SK-N-SH treated with all-trans-retinoic acid at 6 μM for 48 hours (cell line): ENCODE measurements around the gene BLOC1S1.

ENCODE experiments used
- ARNTL ChIP-seq: fragments of 450-650 bp; formaldehyde crosslinking; IDR thresholded peaks from 2 replicates; pipeline ENCODE4 v1.5.0; 2020; ENCODE audit warnings: low read depth, mild to moderate bottlenecking, moderate library complexity, borderline replicate concordance
- ISL1 ChIP-seq: fragments of 250-450 bp; sonication (Bioruptor Pico); IDR thresholded peaks from 2 replicates; pipeline ENCODE4 v2.1.2; 2022; ENCODE audit warnings: mild to moderate bottlenecking, moderate library complexity
- PATZ1 ChIP-seq: fragments of 250-450 bp; sonication (Bioruptor Pico); IDR thresholded peaks from 2 replicates; pipeline ENCODE4 v1.8.0; 2020; ENCODE audit warnings: mild to moderate bottlenecking, moderate library complexity, borderline replicate concordance
- PPARA ChIP-seq: fragments of 250-450 bp; sonication (Bioruptor Pico); IDR thresholded peaks from 2 replicates; pipeline ENCODE4 v1.5.0; 2020; ENCODE audit warnings: mild to moderate bottlenecking, borderline replicate concordance
- RARB ChIP-seq: fragments of 250-450 bp; sonication (Bioruptor Pico); IDR thresholded peaks from 2 replicates; pipeline ENCODE4 v1.8.0; 2021; ENCODE audit warnings: mild to moderate bottlenecking, moderate library complexity
- TCF4 ChIP-seq: fragments of 250-450 bp; sonication (Bioruptor Pico); IDR thresholded peaks from 2 replicates; pipeline ENCODE4 v1.8.0; 2021; ENCODE audit warnings: mild to moderate bottlenecking, moderate library complexity, borderline replicate concordance
- TSHZ2 ChIP-seq: fragments of 250-450 bp; sonication (Bioruptor Pico); IDR thresholded peaks from 2 replicates; pipeline ENCODE4 v1.5.0; 2020; ENCODE audit warnings: mild to moderate bottlenecking, moderate library complexity
- ZC3H10 ChIP-seq: fragments of 250-450 bp; sonication (Bioruptor Pico); IDR thresholded peaks from 2 replicates; pipeline ENCODE4 v1.5.1; 2021; ENCODE audit warnings: mild to moderate bottlenecking, moderate library complexity
- ZFP3 ChIP-seq: fragments of 250-450 bp; sonication (Bioruptor Pico); IDR thresholded peaks from 2 replicates; pipeline ENCODE4 v1.5.0; 2020; ENCODE audit warnings: mild to moderate bottlenecking, moderate library complexity
- ZFP30 ChIP-seq: fragments of 450-650 bp; formaldehyde crosslinking; IDR thresholded peaks from 2 replicates; pipeline ENCODE4 v1.5.0; 2022; ENCODE audit warnings: mild to moderate bottlenecking, moderate library complexity
- ZNF565 ChIP-seq: fragments of 450-650 bp; formaldehyde crosslinking; conservative IDR thresholded peaks from 2 replicates; pipeline ENCODE4 v1.5.0; 2020; ENCODE audit warnings: low read depth, mild to moderate bottlenecking, moderate library complexity
- TF ChIP-seq, protein P1 (sequence below): fragments of 250-450 bp; sonication (Bioruptor Pico); IDR thresholded peaks from 2 replicates; pipeline ENCODE4 v1.5.1; 2020; ENCODE audit warnings: low read depth, mild to moderate bottlenecking, moderate library complexity

- TF ChIP-seq, protein P1, sequence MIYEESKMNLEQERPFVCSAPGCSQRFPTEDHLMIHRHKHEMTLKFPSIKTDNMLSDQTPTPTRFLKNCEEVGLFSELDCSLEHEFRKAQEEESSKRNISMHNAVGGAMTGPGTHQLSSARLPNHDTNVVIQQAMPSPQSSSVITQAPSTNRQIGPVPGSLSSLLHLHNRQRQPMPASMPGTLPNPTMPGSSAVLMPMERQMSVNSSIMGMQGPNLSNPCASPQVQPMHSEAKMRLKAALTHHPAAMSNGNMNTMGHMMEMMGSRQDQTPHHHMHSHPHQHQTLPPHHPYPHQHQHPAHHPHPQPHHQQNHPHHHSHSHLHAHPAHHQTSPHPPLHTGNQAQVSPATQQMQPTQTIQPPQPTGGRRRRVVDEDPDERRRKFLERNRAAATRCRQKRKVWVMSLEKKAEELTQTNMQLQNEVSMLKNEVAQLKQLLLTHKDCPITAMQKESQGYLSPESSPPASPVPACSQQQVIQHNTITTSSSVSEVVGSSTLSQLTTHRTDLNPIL (CRISPR knock-in tag), result no peak
- TF ChIP-seq TSHZ2, result no peak
- TF ChIP-seq PPARA (CRISPR knock-in tag), result no peak
- TF ChIP-seq ZNF565, result no peak
- no peak for TF ChIP-seq ISL1 (CRISPR knock-in tag)
- no peak for TF ChIP-seq PATZ1 (CRISPR knock-in tag)
- TF ChIP-seq TCF4 (CRISPR knock-in tag), result no peak
- TF ChIP-seq ZC3H10, result no peak
- no peak for TF ChIP-seq ZFP30 (CRISPR knock-in tag)
- TF ChIP-seq RARB (CRISPR knock-in tag), result no peak
- TF ChIP-seq ZFP3, result no peak
- TF ChIP-seq ARNTL, result no peak
Observed at GRCh38 chr12:55757701-55758100, 41.9 kb downstream of the BLOC1S1 start.
